Amniotic stem cell (primary cell): Measurements from ENCODE around the gene NTNG2.

Experiments used
- DNase-seq: peaks from one replicate; lab custom pipeline; 2025; lab: John Stamatoyannopoulos, UW

NTNG2 gene

DNA sequence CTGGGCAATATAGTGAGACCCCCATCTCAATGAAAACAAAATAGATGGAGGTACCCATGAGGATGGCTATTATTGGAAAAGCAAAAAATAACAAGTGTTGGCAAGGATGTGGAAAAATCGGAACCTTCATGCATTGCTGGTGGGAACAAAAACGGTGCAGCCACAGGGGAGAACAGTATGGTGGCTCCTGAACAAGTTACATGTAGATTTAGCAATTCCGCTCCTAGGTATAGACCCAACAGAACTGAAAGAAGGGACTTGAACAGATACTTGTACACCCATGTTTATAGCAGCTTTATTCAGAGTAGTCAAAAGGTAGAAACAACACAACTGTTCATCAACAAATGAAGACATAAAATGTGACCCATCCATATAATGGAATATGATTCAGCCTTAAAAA lies 43.0 kb downstream of the NTNG2 start:
- DNase-seq: no peak

DNA sequence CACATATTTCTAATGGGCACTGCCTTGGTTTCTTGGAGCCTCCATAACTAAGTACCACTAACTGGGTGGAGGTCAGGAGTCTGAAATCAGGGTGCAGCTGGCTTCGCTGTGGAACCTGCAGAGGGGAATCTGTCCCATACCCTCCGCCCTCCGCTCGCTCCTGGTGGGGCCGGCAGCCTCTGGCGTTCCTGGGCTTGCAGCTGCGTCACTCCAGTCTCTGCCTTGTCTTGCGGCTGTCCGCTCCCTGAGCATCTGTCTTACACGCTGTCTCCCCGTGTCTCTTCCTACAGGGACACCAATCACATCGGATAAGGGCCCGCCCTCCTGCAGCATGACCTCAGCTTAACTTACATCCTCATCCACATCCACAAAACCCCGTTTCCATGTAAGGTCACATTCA lies 45.4 kb downstream of the NTNG2 start:
- no peak for DNase-seq

DNA sequence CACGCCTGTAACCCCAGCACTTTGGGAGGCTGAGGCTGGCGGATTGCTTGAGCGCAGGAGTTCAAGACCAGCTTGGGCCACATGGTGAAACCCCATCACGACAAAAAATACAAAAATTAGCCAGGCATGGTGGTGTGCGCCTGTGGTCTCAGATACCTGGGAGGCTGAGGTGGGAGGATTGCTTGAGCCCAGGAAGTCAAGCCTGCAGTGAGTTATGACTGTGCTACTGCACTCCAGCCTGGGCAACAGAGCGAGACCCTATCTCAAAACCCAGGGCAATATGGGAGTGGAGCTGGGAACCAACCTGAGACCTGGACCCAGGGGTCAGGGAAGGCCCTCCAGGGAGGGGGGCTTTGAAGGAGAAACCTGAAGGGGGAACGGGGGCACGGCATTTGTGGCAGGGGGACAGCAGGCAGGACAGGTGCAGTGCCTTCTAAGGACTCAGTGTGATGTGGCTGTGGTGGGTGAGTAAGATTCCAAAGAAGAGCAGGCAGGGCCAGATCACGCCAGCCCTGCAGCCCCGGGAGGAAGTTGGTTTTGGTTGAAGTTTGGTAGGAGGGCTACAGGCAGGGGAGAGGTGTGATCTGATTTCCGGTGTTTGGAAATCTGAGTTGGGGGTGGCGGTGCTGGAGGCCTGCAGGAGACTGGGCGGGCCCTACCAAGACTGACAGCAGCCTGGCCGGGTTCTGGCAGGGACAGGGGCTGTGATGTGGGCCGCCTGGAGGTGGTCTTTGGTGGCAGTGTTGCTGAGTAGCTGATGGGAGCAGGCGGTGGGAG lies 46.2 kb downstream of the NTNG2 start:
- DNase-seq: no peak

DNA sequence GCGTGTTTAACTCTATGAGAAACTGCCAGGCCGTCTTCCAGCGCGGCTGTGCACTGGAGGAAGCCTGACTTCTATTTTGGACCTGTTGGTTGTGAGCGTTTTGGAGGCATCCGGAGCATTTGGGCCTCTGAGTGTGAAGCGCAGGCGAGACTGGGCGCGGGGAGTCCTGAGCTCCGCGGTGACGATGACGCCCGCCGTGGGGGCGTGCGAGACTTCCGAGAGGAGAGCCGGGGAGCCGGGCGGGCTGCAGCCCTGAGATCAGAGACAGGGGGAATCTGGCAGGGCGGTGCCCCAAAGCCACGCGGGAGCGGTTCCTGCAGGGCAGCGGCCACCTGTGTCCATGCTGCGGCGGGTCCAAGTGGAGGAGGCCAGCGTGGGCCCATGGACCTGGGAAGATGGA lies 47.4 kb downstream of the NTNG2 start:
- no peak for DNase-seq

DNA sequence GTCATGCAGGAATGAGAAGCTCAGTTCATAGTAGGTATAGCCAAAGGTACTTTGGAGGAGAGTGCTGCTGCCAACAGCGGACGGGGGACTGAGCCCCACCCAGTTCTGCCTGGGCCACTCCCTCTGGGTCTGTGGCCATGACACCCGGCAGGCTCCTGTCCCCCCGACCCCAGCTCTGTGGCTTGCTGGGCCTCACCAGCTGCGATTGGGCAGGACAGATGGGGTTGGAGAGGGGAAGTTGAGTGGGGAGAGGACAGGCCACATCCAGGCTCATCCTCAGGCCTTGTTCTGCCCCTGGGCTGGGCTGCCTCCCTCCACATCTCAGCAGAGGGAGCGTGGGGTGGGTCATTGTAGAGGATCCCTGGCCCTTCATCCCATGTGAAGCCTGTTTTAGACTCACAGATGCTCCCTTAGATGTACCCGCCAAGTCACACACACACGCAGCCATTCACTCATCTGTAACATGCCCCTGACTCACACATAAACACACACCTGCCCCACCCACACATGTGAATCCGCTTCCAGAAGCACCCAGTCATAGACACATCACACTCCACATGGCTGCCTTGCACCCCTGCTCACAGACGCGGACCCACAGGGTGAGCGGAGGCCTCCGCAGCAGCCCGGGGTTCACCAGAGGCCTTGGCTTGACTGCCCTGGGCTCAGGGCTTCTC lies 48.8 kb downstream of the NTNG2 start:
- no peak for DNase-seq

DNA sequence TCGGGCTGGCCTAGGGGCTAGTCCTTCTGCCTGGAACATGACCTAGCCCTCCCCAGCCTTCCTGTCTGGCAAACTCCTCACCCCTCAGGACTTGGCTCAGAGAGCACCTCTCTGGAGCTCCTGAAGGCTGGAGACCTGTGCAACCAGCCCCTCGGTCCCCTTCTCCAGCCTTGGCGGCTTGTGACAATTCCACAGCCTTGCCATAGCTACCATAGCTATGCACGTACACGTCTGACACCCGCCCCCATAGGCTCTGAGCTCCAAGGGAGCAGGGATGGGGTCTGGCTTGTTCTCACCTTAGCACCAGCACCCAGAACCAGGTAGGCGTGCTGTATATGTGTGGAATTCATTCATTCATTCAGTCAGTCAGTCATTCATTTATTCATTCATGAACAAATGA lies 49.7 kb downstream of the NTNG2 start:
- DNase-seq: no peak

DNA sequence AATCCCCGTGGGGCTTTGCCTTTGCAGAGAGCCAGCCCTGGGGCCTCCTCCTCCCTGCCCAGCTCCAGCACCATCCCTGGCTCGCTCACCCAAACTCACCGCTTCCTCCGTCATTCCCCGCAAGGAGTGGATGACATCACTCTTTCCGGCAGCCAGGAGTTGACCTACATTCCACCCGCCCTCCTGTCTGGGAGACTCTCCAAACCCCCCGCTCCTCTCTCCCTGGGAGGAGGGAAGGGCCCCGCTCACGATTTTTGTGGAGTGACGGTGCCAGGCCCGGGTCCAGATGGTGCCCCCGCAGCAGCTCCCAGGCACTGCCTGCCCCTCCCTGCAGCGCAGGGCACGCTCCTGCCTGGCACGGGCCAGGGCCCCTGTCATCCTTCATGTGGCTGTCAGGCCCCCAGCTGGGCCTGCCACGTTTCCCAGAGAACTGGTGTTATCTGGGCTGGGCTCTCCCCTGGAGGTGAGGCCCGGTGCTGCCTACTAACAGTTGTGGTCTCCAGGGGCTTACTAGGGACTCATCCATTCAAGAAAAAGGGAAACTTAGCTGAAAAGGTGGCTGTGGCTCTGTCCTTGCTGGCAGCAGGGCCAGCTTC lies 52.3 kb downstream of the NTNG2 start:
- peak; percentile 78 for DNase-seq

DNA sequence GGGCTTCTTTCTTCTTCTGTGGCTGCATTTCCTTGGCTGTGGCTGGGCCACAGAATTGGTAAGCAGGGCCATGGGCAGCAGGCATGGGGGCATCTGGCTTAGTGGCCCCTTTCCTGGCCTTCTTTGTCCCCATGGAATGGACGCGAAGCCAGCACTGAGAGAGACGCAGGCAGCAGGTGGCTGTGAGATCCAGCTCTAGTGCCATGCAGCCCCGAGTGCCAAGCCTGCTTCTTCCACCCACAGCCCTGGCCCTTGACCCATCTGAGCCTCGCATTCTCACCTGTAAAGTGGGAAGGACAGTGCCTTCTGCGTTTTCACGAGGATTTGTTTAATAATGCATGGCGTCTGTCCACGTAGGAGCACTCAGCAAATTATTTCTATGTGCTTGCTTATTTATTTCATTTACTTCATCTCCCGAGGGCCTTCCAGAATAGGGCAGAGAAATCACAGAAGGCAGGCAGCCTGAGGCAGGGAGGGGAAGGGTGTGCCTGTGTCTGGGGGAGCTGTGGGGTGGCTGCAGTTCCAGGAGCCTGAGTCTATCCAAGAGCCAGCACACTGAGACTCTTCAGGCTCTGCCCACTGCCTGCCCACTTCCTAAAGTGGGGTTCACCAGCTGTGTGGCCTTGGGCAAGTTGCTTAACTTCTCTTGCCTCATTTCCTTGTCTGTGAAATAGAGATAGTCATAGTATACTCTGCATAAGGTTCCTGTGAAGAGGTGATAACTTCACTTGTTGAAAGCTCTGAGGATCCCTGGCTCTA lies 55.2 kb downstream of the NTNG2 start:
- DNase-seq: no peak

DNA sequence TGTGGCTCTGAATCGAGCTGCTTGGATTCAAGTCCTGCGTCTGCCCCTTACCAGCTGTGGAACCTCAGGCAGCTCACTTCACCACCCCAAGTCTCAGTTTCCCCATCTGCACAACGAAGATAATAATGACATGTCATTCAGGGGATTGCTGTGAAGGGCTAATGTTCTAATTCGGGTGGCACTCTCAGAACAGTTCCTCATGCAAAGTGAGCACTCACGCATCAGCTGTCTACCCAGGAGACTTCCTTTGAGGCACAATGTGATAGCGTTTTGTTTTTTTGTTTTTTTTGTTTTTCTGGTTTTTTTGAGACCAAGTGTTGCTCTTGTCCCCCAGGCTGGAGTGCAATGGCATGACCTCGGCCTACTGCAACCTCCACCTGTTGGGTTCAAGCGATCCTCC lies 56.4 kb downstream of the NTNG2 start:
- DNase-seq: no peak

DNA sequence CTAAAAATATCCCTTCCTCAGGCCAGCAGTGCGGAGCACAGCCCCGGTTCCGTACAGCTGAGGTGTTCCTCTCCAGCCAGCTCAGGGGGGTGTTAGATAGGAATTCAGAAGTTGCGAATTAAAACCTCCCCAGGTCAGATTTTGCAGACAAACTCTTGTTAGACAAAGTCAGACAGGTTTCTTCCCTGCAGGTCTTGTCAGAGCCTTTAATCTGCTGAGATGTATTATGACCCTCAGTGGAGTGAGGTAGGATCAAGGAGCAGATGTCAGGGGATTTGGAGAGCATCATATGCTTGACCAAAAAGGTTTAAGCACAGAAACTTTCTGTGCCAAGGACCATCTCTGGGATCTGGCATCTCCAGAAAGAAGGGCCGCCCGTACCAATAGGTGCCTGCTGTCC lies 60.1 kb downstream of the NTNG2 start:
- no peak for DNase-seq

DNA sequence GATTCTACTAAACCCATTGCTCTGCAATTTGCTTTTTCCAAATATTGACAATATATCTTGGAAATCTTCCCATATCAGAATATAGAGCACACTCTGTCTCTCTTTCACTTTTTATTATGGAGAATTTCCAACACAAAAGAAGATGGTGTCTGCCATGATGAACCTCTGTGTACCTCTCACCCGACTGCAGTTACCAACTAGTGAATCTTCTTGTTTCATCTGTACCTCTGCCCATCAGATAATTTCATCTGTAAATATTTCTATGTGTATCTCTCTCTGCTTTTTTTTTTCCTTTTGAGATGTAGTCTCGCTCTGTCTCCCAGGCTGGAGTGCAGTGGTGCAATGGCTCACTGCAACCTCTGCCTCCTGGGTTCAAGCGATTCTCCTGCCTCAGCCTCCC lies 62.8 kb downstream of the NTNG2 start:
- no peak for DNase-seq

DNA sequence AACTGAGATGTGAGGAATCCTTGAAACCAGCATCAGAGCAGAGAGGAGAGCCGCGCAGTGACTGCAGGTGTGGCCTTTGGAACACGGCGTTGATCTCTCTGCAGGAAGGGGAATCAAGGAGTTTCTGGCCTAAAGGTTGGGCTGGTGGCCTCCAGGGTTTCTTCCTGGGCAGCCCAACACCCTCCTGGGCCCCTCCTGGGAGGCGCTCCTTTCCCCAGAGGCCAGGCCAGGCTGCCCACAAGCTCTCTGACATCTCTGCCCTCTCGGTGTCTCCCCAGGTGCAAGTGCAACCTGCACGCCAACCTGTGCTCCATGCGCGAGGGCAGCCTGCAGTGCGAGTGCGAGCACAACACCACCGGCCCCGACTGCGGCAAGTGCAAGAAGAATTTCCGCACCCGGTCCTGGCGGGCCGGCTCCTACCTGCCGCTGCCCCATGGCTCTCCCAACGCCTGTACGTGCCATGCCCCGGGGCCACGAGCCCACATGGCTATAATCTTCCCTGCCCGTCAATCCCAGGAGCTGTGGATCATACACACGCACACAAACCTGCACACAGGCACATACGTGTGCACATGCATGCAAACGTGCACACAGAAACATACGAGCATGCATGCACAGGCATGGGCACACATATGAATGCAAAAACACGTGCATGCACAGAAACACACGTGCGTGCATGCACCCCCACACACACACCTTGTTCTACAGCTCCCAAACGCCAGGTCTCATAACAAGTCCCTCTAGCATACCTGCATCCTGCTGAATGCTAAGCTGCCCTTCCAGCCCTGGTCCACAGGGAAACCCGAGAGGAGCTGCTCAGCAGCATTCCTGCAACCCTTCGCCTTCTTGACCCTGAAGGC lies 64.9 kb downstream of the NTNG2 start:
- DNase-seq: no peak

DNA sequence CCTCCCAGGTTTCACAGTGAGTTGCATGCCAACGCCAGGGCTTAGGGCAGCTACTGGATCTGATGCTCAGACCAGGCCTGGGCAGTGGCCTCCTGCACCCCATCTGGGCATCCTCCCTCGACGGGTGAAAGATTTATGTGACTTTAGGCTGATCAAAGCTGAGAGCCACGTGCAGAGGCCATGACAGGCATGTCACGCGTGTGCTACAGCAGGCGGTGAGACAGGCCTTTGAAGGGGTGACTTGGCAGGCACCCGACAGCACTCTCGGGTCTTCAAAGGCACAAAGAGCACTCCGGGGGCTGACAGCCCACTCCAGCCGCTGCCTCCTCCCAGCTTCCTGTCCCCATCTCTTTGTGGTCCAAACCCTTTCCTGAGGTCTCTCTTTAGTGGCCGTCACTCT lies 66.2 kb downstream of the NTNG2 start:
- DNase-seq: no peak

DNA sequence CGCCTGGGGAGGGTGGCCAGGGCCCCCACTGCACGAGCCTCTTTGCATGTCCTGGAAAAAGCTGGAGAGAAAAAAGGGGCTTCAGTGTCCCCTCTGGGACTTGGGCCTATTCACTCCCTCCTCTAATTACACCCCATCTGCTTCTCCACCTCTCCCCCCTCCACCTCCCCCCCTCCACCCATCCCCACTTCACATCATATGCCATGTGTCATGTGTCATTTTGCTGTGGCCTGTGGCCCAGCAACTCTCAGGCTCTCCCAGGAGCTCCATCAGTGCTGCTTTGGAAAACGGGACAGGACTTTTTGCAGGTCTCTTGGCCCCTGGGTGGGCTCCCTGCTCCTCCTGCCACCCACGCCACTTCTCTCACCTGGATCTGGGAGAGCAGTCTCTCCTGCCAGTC lies 68.7 kb downstream of the NTNG2 start:
- DNase-seq: no peak

DNA sequence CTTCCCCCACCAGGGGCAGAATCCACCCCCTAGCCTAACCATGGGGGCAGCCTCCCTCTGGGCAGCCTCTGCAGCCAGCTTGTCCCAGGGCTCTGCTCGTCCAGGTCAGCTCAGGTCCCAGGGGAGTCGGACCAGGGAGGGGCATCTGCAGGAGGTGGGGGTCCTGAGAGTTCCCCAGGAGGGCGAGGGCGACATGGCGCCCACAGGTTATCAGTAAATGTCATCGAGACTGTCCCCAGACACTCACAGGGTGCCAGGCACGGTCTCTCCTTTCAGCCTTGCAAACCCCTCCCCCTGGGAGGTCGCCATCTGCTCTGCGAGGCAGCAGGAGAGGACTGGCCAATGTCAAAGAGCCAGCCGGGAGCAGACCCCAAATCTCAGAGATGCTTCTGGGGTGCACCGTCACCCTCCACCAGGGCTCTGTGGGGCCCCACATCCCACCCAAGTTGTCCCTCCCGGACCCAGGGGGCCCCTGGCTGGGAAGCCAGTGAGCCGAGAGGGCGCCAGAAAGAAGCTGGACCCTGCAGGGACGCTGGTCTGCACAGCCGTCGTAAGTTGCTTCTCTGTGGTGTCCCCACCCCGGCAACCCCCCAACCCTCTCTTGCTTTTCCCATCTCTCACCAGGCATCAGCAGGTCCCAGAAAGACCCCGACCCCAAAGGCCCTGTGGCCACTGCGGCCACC lies 69.3 kb downstream of the NTNG2 start:
- DNase-seq: no peak

DNA sequence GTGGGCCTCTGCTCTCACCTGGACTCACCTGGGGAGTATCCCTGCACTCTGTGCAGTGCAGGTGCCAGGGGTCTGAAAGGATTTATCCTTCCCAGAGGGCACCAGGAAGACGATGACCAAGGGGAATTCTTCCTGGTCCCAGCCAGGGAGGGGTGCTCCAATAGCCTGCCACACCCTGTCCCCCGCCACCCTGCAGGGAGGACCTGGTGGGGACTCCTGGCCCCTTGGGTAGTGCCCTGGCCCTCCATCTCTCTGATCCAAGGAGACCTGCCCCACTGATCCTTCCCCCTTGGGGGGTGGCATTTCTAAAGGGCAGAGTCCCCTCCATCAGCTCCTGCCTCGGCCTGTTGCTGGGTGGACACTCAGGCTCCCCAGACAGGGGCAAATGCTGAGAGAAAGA lies 70.7 kb downstream of the NTNG2 start:
- no peak for DNase-seq

DNA sequence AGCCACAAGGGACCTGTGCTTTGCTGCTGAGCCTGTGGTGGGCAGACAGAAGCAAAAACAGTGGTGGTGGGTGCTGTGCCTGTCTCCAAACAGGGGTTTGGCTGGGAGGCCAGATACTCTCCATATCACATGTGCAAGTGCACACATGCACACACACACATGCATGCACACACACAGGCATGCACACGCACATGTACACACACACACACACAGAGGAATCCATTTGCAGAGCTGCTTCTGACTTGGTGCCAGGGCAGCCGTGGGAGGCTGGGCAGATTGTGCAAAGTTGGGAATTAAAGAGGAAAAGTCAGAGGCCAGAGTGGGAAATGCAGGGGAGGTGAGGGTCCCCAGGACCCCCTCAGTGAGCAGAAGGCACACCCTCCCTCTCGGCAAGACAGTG lies 71.3 kb downstream of the NTNG2 start:
- DNase-seq: no peak

DNA sequence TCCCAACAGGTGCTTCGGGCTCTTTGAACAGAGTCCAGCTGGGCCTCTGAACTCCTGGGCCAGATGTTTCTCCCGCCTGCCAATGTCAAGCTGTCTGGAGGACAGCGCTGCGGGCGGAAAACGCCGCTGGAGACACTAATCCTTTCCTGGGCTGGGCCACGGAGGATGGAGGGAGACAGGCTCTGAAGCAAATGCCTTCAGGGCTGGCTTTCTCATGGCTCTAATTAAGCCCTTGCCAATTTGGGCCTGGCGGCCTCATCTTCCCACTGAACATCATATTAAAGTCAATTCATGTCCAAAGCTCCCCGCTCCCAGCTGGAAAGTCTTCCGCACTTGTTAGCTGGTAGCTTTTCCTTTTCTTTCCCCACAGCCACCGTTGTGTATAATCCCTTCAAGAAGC lies 72.7 kb downstream of the NTNG2 start:
- DNase-seq: no peak

DNA sequence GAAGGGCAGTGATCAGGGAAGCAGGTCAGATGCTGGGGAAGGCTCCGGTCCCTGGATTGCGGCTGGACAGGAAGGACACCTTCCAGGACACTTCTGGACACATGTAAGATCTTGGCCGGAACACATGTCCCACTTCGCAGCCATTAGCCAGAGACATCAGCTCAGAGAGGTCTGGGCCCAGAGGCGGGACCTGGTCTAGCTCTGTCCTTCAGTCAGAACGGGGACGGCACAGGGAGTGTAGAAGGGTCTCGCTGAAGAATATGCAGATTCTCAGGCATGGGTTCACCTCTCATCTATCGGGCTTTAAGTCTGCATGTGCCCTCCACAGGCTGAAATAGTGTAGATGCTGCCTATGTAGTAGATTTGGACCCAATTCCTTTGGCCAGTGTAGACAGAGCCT lies 73.3 kb downstream of the NTNG2 start:
- DNase-seq: no peak

DNA sequence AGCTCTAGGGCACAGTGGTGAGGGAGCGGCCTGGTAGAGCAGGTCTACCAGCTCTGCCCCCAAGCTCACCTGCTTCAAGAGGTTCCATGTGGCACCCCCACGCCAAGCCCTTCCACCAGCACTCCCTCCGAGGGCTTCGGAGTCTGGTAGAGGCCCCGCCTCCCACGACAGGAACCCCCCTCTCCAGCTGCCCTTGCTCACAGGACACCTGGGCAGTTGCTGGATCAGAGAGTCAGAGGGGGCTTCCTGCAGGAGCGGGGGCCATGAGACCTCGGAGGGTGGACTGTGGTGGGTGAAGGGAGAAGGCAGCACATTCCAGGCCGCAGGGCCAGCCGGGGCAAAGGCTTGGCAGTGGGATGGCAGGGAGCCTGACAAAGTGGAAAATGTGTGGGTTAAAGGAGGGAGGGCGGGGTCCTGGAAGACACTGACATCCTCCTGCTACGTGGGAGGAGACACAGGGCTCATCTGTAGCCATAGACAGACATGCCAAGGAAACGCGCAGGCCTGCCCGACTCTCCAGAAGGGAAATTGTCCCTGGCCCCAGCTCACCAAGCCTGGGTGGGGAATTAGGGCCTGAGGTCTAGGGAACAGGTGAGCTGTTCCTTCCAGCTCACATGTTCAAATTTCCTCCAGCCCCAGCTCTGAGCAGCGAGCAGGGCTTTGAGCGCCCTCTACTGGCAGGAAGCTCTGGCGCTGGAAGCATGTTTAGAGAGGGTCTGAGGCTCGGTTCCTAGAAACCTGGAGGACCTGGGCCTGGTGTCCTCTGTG lies 74.2 kb downstream of the NTNG2 start:
- peak; percentile 40 for DNase-seq
